Measurements from ENCODE around the gene ZNF784.

GRCh38 chr19:55605207-55605636 is 19.1 kb downstream of the ZNF784 start:
- TF ChIP-seq CTCF (IDR thresholded peaks at IDR 0.05) (no peak), POLR2A (IDR thresholded peaks at IDR 0.05) (no peak)
